ENCODE measurements around the gene OR1A2. TPM values are rescaled to one million over a fixed set of nuclear protein-coding genes. Genes with fewer than 3 reads are reported as not detected.
"Not testable (repeated sequence)": the region's sequence is repeated elsewhere in the genome, so short reads cannot be mapped to it uniquely, and the experiment has no call there.

The OR1A2 gene
- total RNA-seq, 1 donor from 2014 or later, result not detected

DNA sequence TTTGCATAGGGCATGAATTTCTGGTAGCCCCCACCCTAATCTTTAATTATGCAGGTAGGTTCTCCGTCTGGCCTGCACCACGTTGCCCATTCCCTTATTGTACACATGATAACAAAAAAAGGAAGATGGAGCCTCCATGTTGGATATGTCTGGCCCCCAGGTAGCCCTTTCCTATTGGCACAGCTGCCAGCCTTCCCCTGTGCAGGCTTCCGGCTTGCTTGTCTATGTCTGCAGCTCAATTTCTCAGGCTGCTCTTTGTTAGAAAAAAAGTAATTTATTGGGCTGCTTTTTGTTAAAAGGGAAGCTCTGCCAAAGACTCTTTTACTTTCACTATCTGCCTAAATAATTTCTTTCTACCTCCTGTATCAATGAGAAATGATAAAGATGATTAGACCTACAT, 15.7 kb downstream of the OR1A2 start:
- no peaks in the 10 kb centered on the region for H3F3A ChIP-seq (ENCODE audit: low read depth)
- no peak overlapping the region for H2AFZ ChIP-seq (replicated peaks)
- peaks cover 20% of the 10 kb centered on the region for H3K9me3 ChIP-seq (ENCODE audit: low read depth)
- TF ChIP-seq CTCF (IDR thresholded peaks at IDR 0.05), result no peak
- TF ChIP-seq EZH2 (IDR thresholded peaks at IDR 0.05), result no peak
- no peak for TF ChIP-seq EZH2phosphoT487 (IDR thresholded peaks at IDR 0.05)
- no peaks in the 10 kb centered on the region for H3K27me3 ChIP-seq
- no peak overlapping the region for H3K9ac ChIP-seq
- H3K4me3 ChIP-seq, result no peak overlapping the region
- no peak overlapping the region for H3K27ac ChIP-seq
- Mint-ChIP-seq H3K36me3 (no peaks in the 10 kb centered on the region), H3K4me1 (no peaks in the 10 kb centered on the region), H3K27me3 (ENCODE audit: insufficient read depth, low read depth) (peaks cover 4% of the 10 kb centered on the region), H3K27ac (no peak overlapping the region), H3K9me3 (peaks cover under 1% of the 10 kb centered on the region), H3K4me3 (no peak overlapping the region)
- H3K4me1 ChIP-seq, result no peaks in the 10 kb centered on the region
- no peak overlapping the region for H3K4me2 ChIP-seq
- DNase-seq (ENCODE audit: low spot score), result no peak
- H3K79me2 ChIP-seq (ENCODE audit: low read depth), result no peaks in the 10 kb centered on the region
- H3K36me3 ChIP-seq, result no peaks in the 10 kb centered on the region
- no peaks in the 10 kb centered on the region for H4K20me1 ChIP-seq (ENCODE audit: low read depth)

DNA sequence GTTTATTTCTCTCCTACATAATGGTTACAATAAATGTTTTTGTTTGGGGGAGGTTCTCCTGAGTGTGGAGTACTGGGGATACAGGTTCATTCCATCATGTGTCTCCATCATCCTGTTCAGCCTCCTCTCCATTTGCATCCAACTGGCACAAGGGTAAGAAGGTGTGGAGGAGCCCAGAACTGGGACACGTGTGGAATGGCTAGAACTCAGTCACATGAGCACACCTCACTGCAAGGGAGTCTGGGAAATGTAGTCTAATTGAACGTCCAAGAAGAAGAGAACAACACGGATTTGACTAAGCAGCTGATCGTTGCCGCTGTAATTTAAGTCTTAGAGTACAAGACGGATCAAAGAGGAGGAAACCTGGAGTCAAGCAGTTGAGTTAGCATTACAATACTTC, 16.3 kb downstream of the OR1A2 start:
- H3K9me3 ChIP-seq (ENCODE audit: low read depth), result peaks cover 20% of the 10 kb centered on the region
- H3K9ac ChIP-seq, result no peak overlapping the region
- H3K4me2 ChIP-seq, result no peak overlapping the region
- no peaks in the 10 kb centered on the region for H3F3A ChIP-seq (ENCODE audit: low read depth)
- H3K27me3 ChIP-seq, result no peaks in the 10 kb centered on the region
- no peaks in the 10 kb centered on the region for H3K79me2 ChIP-seq (ENCODE audit: low read depth)
- Mint-ChIP-seq H3K9me3 (peaks cover 3% of the 10 kb centered on the region), H3K27me3 (ENCODE audit: insufficient read depth, low read depth) (peaks cover 4% of the 10 kb centered on the region), H3K27ac (no peak overlapping the region), H3K4me3 (no peak overlapping the region), H3K36me3 (no peaks in the 10 kb centered on the region), H3K4me1 (no peaks in the 10 kb centered on the region)
- H4K20me1 ChIP-seq (ENCODE audit: low read depth), result no peaks in the 10 kb centered on the region
- no peak overlapping the region for H3K27ac ChIP-seq
- no peaks in the 10 kb centered on the region for H3K4me1 ChIP-seq
- H3K4me3 ChIP-seq, result no peak overlapping the region
- H3K36me3 ChIP-seq, result no peaks in the 10 kb centered on the region
- no peak for DNase-seq (ENCODE audit: low spot score)
- no peak overlapping the region for H2AFZ ChIP-seq (replicated peaks)
- TF ChIP-seq EZH2phosphoT487 (IDR thresholded peaks at IDR 0.05) (no peak), EZH2 (IDR thresholded peaks at IDR 0.05) (no peak), CTCF (IDR thresholded peaks at IDR 0.05) (no peak)

GRCh38 chr17:3219978-3220377, 22.7 kb downstream of the OR1A2 start:
- not testable (repeated sequence) for H3K9me3 Mint-ChIP-seq; H3K27me3 Mint-ChIP-seq (ENCODE audit: insufficient read depth, low read depth); DNase-seq (ENCODE audit: low spot score); H3F3A ChIP-seq (ENCODE audit: low read depth); H3K36me3 Mint-ChIP-seq; H2AFZ ChIP-seq (replicated peaks); H3K27ac Mint-ChIP-seq; H4K20me1 ChIP-seq (ENCODE audit: low read depth); H3K4me1 ChIP-seq; H3K27ac ChIP-seq; H3K36me3 ChIP-seq; H3K27me3 ChIP-seq; H3K4me3 Mint-ChIP-seq; H3K9ac ChIP-seq; H3K4me2 ChIP-seq; H3K4me1 Mint-ChIP-seq; H3K79me2 ChIP-seq (ENCODE audit: low read depth); H3K4me3 ChIP-seq
- peaks cover 11% of the 10 kb centered on the region for H3K9me3 ChIP-seq (ENCODE audit: low read depth)

DNA sequence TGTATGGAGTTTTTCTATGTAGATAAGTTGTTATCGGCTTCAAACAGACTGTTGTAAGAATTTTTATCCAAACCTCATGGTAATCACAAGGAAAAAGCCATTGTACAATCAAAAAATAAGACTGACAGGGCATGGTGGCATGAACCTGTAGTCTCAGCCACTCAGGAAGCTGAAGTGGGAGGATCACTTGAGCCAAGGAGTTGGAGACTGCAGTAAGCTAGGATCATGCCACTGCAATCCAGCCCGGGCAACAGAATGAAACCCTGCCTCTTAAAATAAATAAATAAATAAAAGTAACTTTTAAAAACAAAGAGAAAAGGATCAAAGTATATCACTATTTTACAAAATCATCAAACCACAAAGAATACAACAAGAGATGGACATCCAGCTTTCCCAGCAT, 24.5 kb downstream of the OR1A2 start:
- Mint-ChIP-seq H3K4me1 (no peaks in the 10 kb centered on the region), H3K27ac (no peak overlapping the region), H3K36me3 (no peaks in the 10 kb centered on the region), H3K4me3 (no peak overlapping the region), H3K9me3 (peaks cover 3% of the 10 kb centered on the region), H3K27me3 (ENCODE audit: insufficient read depth, low read depth) (no peaks in the 10 kb centered on the region)
- DNase-seq (ENCODE audit: low spot score), result no peak
- Histone ChIP-seq H2AFZ (replicated peaks) (no peak overlapping the region), H3K9ac (no peak overlapping the region), H3K27ac (no peak overlapping the region), H3F3A (ENCODE audit: low read depth) (no peaks in the 10 kb centered on the region), H3K79me2 (ENCODE audit: low read depth) (no peaks in the 10 kb centered on the region), H4K20me1 (ENCODE audit: low read depth) (no peaks in the 10 kb centered on the region), H3K36me3 (no peaks in the 10 kb centered on the region), H3K4me1 (no peaks in the 10 kb centered on the region), H3K4me3 (no peak overlapping the region), H3K4me2 (no peak overlapping the region), H3K9me3 (ENCODE audit: low read depth) (peaks cover 20% of the 10 kb centered on the region), H3K27me3 (no peaks in the 10 kb centered on the region)
- TF ChIP-seq EZH2phosphoT487 (IDR thresholded peaks at IDR 0.05), result no peak
- TF ChIP-seq CTCF (IDR thresholded peaks at IDR 0.05), result no peak
- no peak for TF ChIP-seq EZH2 (IDR thresholded peaks at IDR 0.05)

Measured in neural progenitor cell (in vitro differentiated cells).